NCI-H1092 treated with DMSO at 0.1 percent for 48 hours (cell line): ENCODE data around the gene EBPL.

Experiments
- DNase-seq: peaks from one replicate; lab custom pipeline; 2025; lab: John Stamatoyannopoulos, UW

EBPL gene

GRCh38 chr13:49676581-49677298, 14.5 kb downstream of the EBPL start:
- DNase-seq = no peak

- no peak for DNase-seq
These were observed 20.5 kb downstream of the EBPL start for GRCh38 chr13:49670828-49671227.

GRCh38 chr13:49669735-49670309, 21.5 kb downstream of the EBPL start:
- peak; percentile 68 for DNase-seq

GRCh38 chr13:49667773-49668172, 23.5 kb downstream of the EBPL start:
- DNase-seq = no peak

GRCh38 chr13:49664606-49665005, 26.7 kb downstream of the EBPL start:
- no peak for DNase-seq

- DNase-seq = no peak
These were observed 34.0 kb downstream of the EBPL start for GRCh38 chr13:49657241-49657641.

- DNase-seq = no peak
These were observed 35.4 kb downstream of the EBPL start for GRCh38 chr13:49655906-49656305.

GRCh38 chr13:49654011-49654410, 37.3 kb downstream of the EBPL start:
- DNase-seq = no peak

- DNase-seq = no peak
These were observed 37.8 kb downstream of the EBPL start for GRCh38 chr13:49653478-49653877.

- peak; percentile 61 for DNase-seq
These were observed 38.7 kb downstream of the EBPL start for GRCh38 chr13:49652355-49653305.

GRCh38 chr13:49651570-49652354, 39.5 kb downstream of the EBPL start:
- DNase-seq = peak; percentile 12

GRCh38 chr13:49649963-49650312, 41.3 kb downstream of the EBPL start:
- no peak for DNase-seq

- no peak for DNase-seq
These were observed 41.9 kb downstream of the EBPL start for GRCh38 chr13:49649244-49649962.

GRCh38 chr13:49646688-49647087, 44.6 kb downstream of the EBPL start:
- no peak for DNase-seq

GRCh38 chr13:49645451-49645850, 45.8 kb downstream of the EBPL start:
- no peak for DNase-seq

GRCh38 chr13:49643035-49643646, 48.1 kb downstream of the EBPL start:
- no peak for DNase-seq

GRCh38 chr13:49641801-49642291, 49.4 kb downstream of the EBPL start:
- no peak for DNase-seq

GRCh38 chr13:49638744-49639072, 52.6 kb downstream of the EBPL start:
- DNase-seq = no peak

- no peak for DNase-seq
These were observed 53.1 kb downstream of the EBPL start for GRCh38 chr13:49638030-49638743.

- no peak for DNase-seq
These were observed 54.6 kb downstream of the EBPL start for GRCh38 chr13:49636705-49637104.
